Measurements from ENCODE around the gene KCNQ2. TPM values are rescaled to one million over a fixed set of nuclear protein-coding genes. Genes with fewer than 3 reads are reported as not detected.

KCNQ2 gene
- total RNA-seq, 1 donor from 2014 or later: 0.89 TPM

GRCh38 chr20:63428906-63429575 lies 43.4 kb downstream of the KCNQ2 start:
- DNase-seq (no peak), ATAC-seq (ENCODE audit: poor library complexity) (no peak)
- intact Hi-C loops (cut with DNase I): no loop called here

GRCh38 chr20:63427724-63428330 lies 44.6 kb downstream of the KCNQ2 start:
- intact Hi-C loops (cut with DNase I): no loop called here
- ATAC-seq (ENCODE audit: poor library complexity) (no peak), DNase-seq (no peak)

- no peak for DNase-seq
- no peak for ATAC-seq (ENCODE audit: poor library complexity)
- intact Hi-C loops (cut with DNase I): no loop called here
These were observed 45.2 kb downstream of the KCNQ2 start for GRCh38 chr20:63427206-63427605.

- intact Hi-C loops (cut with DNase I): no loop called here
- no peak for DNase-seq
These were observed 46.5 kb downstream of the KCNQ2 start for GRCh38 chr20:63425846-63426485.

GRCh38 chr20:63424613-63425012 lies 47.8 kb downstream of the KCNQ2 start:
- DNase-seq (no peak), ATAC-seq (ENCODE audit: poor library complexity) (no peak)
- intact Hi-C loops (cut with DNase I): no loop called here

More at GRCh38 chr20:63425846-63426485, 46.5 kb downstream of the KCNQ2 start:
- no peak for ATAC-seq (ENCODE audit: poor library complexity)

GRCh38 chr20:63423751-63424150 lies 48.7 kb downstream of the KCNQ2 start:
- DNase-seq (no peak), ATAC-seq (ENCODE audit: poor library complexity) (no peak)
- intact Hi-C loops (cut with DNase I): no loop called here

- DNase-seq: no peak
- intact Hi-C loops (cut with DNase I): no loop called here
- ATAC-seq (ENCODE audit: poor library complexity): no peak
These were observed 49.8 kb downstream of the KCNQ2 start for GRCh38 chr20:63422653-63423052.

GRCh38 chr20:63421913-63422312 lies 50.5 kb downstream of the KCNQ2 start:
- DNase-seq (no peak), ATAC-seq (ENCODE audit: poor library complexity) (no peak)
- intact Hi-C loops (cut with DNase I): no loop called here

- DNase-seq (no peak), ATAC-seq (ENCODE audit: poor library complexity) (no peak)
- intact Hi-C loops (cut with DNase I): no loop called here
These were observed 51.3 kb downstream of the KCNQ2 start for GRCh38 chr20:63421094-63421692.

GRCh38 chr20:63420359-63421093 lies 51.9 kb downstream of the KCNQ2 start:
- intact Hi-C loops (cut with DNase I): no loop called here
- DNase-seq (no peak), ATAC-seq (ENCODE audit: poor library complexity) (no peak)

GRCh38 chr20:63419299-63419698 lies 53.2 kb downstream of the KCNQ2 start:
- ATAC-seq (ENCODE audit: poor library complexity) (no peak), DNase-seq (no peak)
- intact Hi-C loops (cut with DNase I): no loop called here

- no peak for ATAC-seq (ENCODE audit: poor library complexity)
- intact Hi-C loops (cut with DNase I): no loop called here
These were observed 53.8 kb downstream of the KCNQ2 start for GRCh38 chr20:63418617-63419016.

GRCh38 chr20:63417738-63418120 lies 54.7 kb downstream of the KCNQ2 start:
- intact Hi-C loops (cut with DNase I): no loop called here
- ATAC-seq (ENCODE audit: poor library complexity) (no peak), DNase-seq (no peak)

More at GRCh38 chr20:63418617-63419016, 53.8 kb downstream of the KCNQ2 start:
- DNase-seq: no peak

GRCh38 chr20:63417097-63417737 lies 55.2 kb downstream of the KCNQ2 start:
- no peak for DNase-seq
- ATAC-seq (ENCODE audit: poor library complexity): no peak
- intact Hi-C loops (cut with DNase I): no loop called here

- no peak for DNase-seq
- intact Hi-C loops (cut with DNase I): no loop called here
- ATAC-seq (ENCODE audit: poor library complexity): no peak
These were observed 55.8 kb downstream of the KCNQ2 start for GRCh38 chr20:63416631-63417030.

GRCh38 chr20:63415647-63416391 lies 56.6 kb downstream of the KCNQ2 start:
- intact Hi-C loops (cut with DNase I): no loop called here

GRCh38 chr20:63414720-63415430 lies 57.6 kb downstream of the KCNQ2 start:
- intact Hi-C loops (cut with DNase I): no loop called here
- DNase-seq (no peak), ATAC-seq (ENCODE audit: poor library complexity) (no peak)

More at GRCh38 chr20:63415647-63416391, 56.6 kb downstream of the KCNQ2 start:
- DNase-seq (no peak), ATAC-seq (ENCODE audit: poor library complexity) (no peak)

Measured in Right ventricle myocardium superior (tissue), 1 donor.